ENCODE data around the gene SLC6A19.

Gene SLC6A19

DNA sequence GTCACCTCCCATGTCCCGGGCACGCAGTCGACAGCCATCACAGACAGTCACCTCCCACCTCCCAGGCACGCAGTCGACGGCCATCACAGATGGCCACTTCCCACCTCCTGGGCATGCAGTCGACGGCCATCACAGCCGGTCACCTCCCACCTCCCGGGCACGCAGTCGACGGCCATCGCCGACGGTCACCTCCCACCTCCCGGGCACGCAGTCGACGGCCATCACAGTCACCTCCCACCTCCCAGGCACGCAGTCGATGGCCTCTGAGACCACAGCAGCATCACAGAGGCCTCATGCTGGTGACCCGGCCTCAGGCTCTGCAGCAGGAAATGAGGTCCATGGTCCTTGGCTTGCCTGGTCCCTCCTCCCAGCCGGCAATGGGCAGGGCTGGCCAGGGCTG lies 5.5 kb upstream of the SLC6A19 start:
- POLR2A ChIA-PET, result no interaction called here

DNA sequence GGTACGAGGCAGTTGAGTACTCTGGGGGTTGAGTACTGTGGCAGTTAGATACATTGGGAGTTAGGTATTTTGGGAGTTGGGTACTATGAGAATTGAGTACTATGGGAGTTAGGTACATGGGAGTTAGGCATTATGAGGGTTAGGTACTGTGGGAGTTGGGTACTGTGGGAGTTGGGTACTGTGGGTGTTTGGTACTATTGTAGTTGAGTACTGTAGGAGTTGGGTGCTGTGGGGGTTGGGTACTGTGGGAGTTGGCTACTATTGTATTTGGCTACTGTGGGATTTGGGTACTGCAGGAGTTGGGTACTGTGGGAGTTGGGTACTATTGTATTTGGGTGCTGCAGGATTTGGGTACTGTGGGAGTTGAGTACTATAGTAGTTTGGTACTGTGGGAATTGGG lies 4.8 kb upstream of the SLC6A19 start:
- DNase-seq, result no peak
- H3K4me3 ChIP-seq (ENCODE audit: control insufficient read depth in 1 of 7, extremely low read depth in 1 of 7, insufficient read depth in 4 of 7, low read depth in 2 of 7, low read length in 6 of 7), result no peak overlapping the region
- no peaks in the 10 kb centered on the region for H3K36me3 ChIP-seq (ENCODE audit: control insufficient read depth in 4 of 4, insufficient read depth in 4 of 4, low read length in 3 of 4)
- H3K9me3 ChIP-seq (ENCODE audit: control extremely low read depth in 1 of 5, control insufficient read depth in 4 of 5, insufficient read depth in 2 of 5, low read depth in 1 of 5, low read length in 4 of 5), result peaks cover 0 to 2% (median 0%) of the 10 kb centered on the region in 5 experiments
- no peak overlapping the region for H3K27ac ChIP-seq (ENCODE audit: insufficient read depth in 1 of 2, low read depth in 1 of 2, low read length in 2 of 2, poor library complexity in 1 of 2, severe bottlenecking in 2 of 2)
- H3K4me1 ChIP-seq (ENCODE audit: control extremely low read depth in 1 of 4, control insufficient read depth in 4 of 4, insufficient read depth in 4 of 4, low read length in 3 of 4), result no peaks in the 10 kb centered on the region
- peaks cover 0 to 57% (median 4%) of the 10 kb centered on the region in 5 experiments for H3K27me3 ChIP-seq (replicated peaks in 2 of 5; ENCODE audit: control insufficient read depth in 4 of 5, insufficient read depth in 5 of 5, low read length in 4 of 5)
- WGBS (ENCODE audit: insufficient coverage), result 100% methylated on average over 1 of the region's 1 CpG
- POLR2A ChIA-PET, result no interaction called here
- CTCF ChIA-PET, result interaction anchor here (0.9 kb wide), 1 partner anchor 22 kb away, joined by 3 read pairs; no protein-coding TSS in a partner anchor

More for the DNA sequence above, 5.5 kb upstream of the SLC6A19 start:
- peaks cover 0 to 57% (median 4%) of the 10 kb centered on the region in 5 experiments for H3K27me3 ChIP-seq (replicated peaks in 2 of 5; ENCODE audit: control insufficient read depth in 4 of 5, insufficient read depth in 5 of 5, low read length in 4 of 5)
- H3K27ac ChIP-seq (ENCODE audit: insufficient read depth in 1 of 2, low read depth in 1 of 2, low read length in 2 of 2, poor library complexity in 1 of 2, severe bottlenecking in 2 of 2), result no peak overlapping the region
- DNase-seq, result no peak
- no peak overlapping the region for H3K4me3 ChIP-seq (ENCODE audit: control insufficient read depth in 1 of 7, extremely low read depth in 1 of 7, insufficient read depth in 4 of 7, low read depth in 2 of 7, low read length in 6 of 7)
- peaks cover 0 to 1% (median under 1%) of the 10 kb centered on the region in 4 experiments for H3K4me1 ChIP-seq (ENCODE audit: control extremely low read depth in 1 of 4, control insufficient read depth in 4 of 4, insufficient read depth in 4 of 4, low read length in 3 of 4)
- 89% methylated on average over 24 of the region's 24 CpGs for WGBS (ENCODE audit: insufficient coverage)
- peaks cover 0 to 2% (median 0%) of the 10 kb centered on the region in 5 experiments for H3K9me3 ChIP-seq (ENCODE audit: control extremely low read depth in 1 of 5, control insufficient read depth in 4 of 5, insufficient read depth in 2 of 5, low read depth in 1 of 5, low read length in 4 of 5)
- H3K36me3 ChIP-seq (ENCODE audit: control insufficient read depth in 4 of 4, insufficient read depth in 4 of 4, low read length in 3 of 4), result no peaks in the 10 kb centered on the region
- CTCF ChIA-PET, result interaction anchor here (0.9 kb wide), 1 partner anchor 22 kb away, joined by 3 read pairs; no protein-coding TSS in a partner anchor

DNA sequence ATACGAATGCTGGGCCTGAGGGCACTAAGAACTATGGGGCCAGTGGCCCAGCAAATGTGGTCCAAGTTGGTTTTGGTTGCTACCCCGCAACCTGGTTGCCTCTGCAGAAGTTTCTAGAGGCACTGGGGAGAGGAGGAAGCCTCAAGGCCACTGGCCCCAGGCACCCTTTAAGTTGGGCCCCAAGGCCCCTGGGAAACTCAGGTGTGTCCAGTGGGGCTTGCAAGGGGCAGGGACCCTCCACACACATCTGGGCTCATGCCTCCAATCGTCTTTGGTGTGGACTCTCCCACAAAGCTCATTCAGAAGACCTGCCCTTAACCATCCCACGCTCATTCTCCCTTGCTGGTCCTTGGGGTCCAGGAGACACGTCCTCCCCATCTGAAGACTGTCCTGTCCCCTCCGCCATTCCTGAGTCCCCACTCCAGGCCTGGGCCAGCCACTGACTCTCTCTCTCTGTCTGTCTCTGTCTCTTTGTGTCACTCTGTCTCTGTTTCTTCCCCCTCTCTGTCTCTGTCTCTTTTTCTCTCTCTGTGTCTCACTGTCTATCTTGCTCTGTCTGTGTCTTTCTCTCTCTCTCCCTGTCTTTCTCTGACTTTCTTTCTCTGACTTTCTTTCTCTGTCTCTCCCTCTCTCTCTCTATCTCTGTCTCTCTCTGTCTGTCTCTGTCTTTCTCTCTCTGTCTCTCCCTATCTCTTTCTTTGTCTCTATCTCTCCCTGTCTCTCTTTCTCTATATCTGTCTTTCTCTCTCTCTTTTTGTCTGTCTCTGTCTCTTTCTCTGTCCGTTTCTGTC lies 3.3 kb upstream of the SLC6A19 start:
- Histone ChIP-seq H3K27me3 (replicated peaks in 2 of 5; ENCODE audit: control insufficient read depth in 4 of 5, insufficient read depth in 5 of 5, low read length in 4 of 5) (peaks cover 0 to 53% (median 2%) of the 10 kb centered on the region in 5 experiments), H3K36me3 (ENCODE audit: control insufficient read depth in 4 of 4, insufficient read depth in 4 of 4, low read length in 3 of 4) (no peaks in the 10 kb centered on the region), H3K27ac (ENCODE audit: insufficient read depth in 1 of 2, low read depth in 1 of 2, low read length in 2 of 2, poor library complexity in 1 of 2, severe bottlenecking in 2 of 2) (no peak overlapping the region), H3K4me1 (ENCODE audit: control extremely low read depth in 1 of 4, control insufficient read depth in 4 of 4, insufficient read depth in 4 of 4, low read length in 3 of 4) (no peaks in the 10 kb centered on the region), H3K4me3 (ENCODE audit: control insufficient read depth in 1 of 7, extremely low read depth in 1 of 7, insufficient read depth in 4 of 7, low read depth in 2 of 7, low read length in 6 of 7) (no peak overlapping the region), H3K9me3 (ENCODE audit: control extremely low read depth in 1 of 5, control insufficient read depth in 4 of 5, insufficient read depth in 2 of 5, low read depth in 1 of 5, low read length in 4 of 5) (peaks cover 0 to 2% (median 0%) of the 10 kb centered on the region in 5 experiments)
- no peak for DNase-seq
- ChIA-PET POLR2A (no interaction called here), CTCF (no interaction called here)
- 89% methylated on average over 7 of the region's 7 CpGs for WGBS (ENCODE audit: insufficient coverage)

DNA sequence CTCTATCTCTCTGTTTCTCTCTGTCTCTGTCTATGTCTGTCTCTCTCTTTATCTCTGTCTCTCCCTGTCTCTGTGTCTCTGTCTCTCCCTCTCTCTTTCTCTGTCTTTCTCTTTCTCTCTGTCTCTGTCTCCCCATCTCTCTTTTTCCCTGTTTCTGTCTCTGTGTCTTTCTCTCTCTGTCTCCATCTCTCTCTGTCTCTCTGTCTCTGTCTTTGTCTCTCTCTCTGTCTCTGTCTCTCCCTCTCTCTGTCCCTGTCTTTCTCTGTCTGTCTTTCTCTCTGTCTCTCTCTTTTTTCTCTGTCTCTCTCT lies 2.1 kb upstream of the SLC6A19 start:
- no peak for DNase-seq
- H3K4me3 ChIP-seq (ENCODE audit: control insufficient read depth in 1 of 7, extremely low read depth in 1 of 7, insufficient read depth in 4 of 7, low read depth in 2 of 7, low read length in 6 of 7), result no peak overlapping the region
- no peak overlapping the region for H3K27ac ChIP-seq (ENCODE audit: insufficient read depth in 1 of 2, low read depth in 1 of 2, low read length in 2 of 2, poor library complexity in 1 of 2, severe bottlenecking in 2 of 2)
- H3K9me3 ChIP-seq (ENCODE audit: control extremely low read depth in 1 of 5, control insufficient read depth in 4 of 5, insufficient read depth in 2 of 5, low read depth in 1 of 5, low read length in 4 of 5), result peaks cover 0 to 1% (median 0%) of the 10 kb centered on the region in 5 experiments
- H3K4me1 ChIP-seq (ENCODE audit: control extremely low read depth in 1 of 4, control insufficient read depth in 4 of 4, insufficient read depth in 4 of 4, low read length in 3 of 4), result no peaks in the 10 kb centered on the region
- H3K27me3 ChIP-seq (replicated peaks in 2 of 5; ENCODE audit: control insufficient read depth in 4 of 5, insufficient read depth in 5 of 5, low read length in 4 of 5), result peaks cover 0 to 45% (median 2%) of the 10 kb centered on the region in 5 experiments
- ChIA-PET CTCF (no interaction called here), POLR2A (no interaction called here)
- no peaks in the 10 kb centered on the region for H3K36me3 ChIP-seq (ENCODE audit: control insufficient read depth in 4 of 4, insufficient read depth in 4 of 4, low read length in 3 of 4)

DNA sequence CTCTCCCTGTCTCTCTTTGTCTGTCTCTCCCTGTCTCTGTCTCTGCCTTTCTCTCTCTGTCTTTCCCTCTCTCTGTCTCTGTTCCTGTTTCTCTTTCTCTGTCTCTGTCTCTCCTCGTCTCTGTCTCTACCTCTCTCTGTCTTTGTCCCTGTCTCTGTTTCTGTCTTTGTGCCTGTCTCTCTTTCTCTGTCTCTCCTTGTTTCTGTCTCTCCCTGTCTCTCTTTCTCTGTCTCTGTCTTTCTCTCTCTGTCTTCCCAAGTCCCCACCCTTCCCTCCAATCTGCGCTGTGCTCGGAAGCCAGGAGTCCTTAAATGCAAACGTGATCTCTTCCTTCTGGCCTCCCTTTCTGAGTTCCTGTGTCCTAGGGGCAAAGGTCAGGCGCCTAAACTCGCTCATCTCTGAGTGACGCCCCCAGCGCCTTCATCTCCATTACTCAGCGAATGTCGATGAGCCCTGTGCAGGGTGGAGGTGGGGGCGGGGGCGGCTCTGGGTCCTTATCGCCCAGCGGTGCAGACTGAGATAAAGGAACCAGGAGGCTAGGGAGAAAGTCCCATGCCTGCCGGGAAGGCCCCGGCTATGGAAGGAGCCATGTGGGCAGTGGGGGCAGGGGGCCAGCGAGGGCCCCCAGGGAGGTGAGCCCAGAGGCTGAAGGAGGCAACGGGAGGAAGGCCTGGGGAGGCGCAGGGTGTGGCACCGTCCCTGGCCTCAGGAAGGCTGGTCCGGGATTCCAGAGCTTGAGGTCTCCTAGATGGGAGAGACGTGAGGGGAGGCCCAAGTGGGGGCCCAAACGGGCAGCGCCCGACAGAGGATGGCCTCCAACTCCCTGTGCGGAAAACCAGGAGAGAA lies 1.5 kb upstream of the SLC6A19 start:
- Histone ChIP-seq H3K27ac (ENCODE audit: insufficient read depth in 1 of 2, low read depth in 1 of 2, low read length in 2 of 2, poor library complexity in 1 of 2, severe bottlenecking in 2 of 2) (no peak overlapping the region), H3K27me3 (replicated peaks in 2 of 5; ENCODE audit: control insufficient read depth in 4 of 5, insufficient read depth in 5 of 5, low read length in 4 of 5) (peaks cover 0 to 47% (median 2%) of the 10 kb centered on the region in 5 experiments), H3K36me3 (ENCODE audit: control insufficient read depth in 4 of 4, insufficient read depth in 4 of 4, low read length in 3 of 4) (no peaks in the 10 kb centered on the region), H3K4me1 (ENCODE audit: control extremely low read depth in 1 of 4, control insufficient read depth in 4 of 4, insufficient read depth in 4 of 4, low read length in 3 of 4) (peaks cover 0 to under 1% (median 0%) of the 10 kb centered on the region in 4 experiments), H3K4me3 (ENCODE audit: control insufficient read depth in 1 of 7, extremely low read depth in 1 of 7, insufficient read depth in 4 of 7, low read depth in 2 of 7, low read length in 6 of 7) (no peak overlapping the region), H3K9me3 (ENCODE audit: control extremely low read depth in 1 of 5, control insufficient read depth in 4 of 5, insufficient read depth in 2 of 5, low read depth in 1 of 5, low read length in 4 of 5) (no peaks in the 10 kb centered on the region)
- ChIA-PET POLR2A (no interaction called here), CTCF (no interaction called here)
- 71% methylated on average over 22 of the region's 26 CpGs for WGBS (ENCODE audit: insufficient coverage)
- peak; percentile 4 to 16 (median 8) for DNase-seq

DNA sequence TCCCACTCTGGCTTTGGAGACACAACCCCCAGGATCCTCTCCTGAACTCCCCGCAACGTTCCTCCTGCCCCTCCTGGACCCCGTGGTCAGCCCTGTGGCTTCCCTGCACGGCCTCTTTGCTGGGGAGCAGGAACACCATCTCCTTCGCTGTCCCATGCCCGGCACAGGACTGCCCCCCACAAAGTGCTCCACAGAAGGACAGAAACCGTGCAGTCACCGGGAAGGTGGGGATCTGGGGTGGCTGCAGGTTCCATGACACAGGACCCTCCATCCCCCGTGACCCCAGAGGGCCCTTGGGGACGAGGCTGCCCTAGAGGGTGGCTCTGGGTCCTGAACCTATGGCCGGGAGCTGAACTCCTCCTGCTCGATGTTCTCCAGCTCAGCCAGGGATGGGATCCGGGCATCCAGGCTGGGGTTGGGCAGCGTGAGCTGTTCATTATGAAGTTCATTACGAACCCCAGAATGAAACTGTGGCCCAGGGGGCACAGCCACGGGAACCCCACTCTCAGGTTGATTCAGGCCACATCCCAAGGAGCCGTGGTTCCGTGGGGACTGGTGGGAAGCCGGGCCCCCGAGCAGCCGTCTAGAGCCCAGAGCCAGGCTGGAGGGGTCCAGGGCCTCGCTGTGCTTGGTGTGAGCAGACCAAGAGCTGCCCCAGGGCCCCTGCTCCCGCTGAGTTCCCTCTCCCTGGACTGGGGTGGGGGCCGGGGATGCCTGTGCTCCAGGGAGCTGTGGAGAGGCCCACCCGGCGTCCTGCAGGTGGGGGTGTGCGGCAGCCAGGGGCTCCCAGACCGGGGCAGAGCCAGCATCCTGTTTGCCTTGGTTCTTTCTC lies 684 bp upstream of the SLC6A19 start:
- Histone ChIP-seq H3K4me3 (ENCODE audit: control insufficient read depth in 1 of 7, extremely low read depth in 1 of 7, insufficient read depth in 4 of 7, low read depth in 2 of 7, low read length in 6 of 7) (no peak overlapping the region), H3K36me3 (ENCODE audit: control insufficient read depth in 4 of 4, insufficient read depth in 4 of 4, low read length in 3 of 4) (no peaks in the 10 kb centered on the region), H3K27me3 (replicated peaks in 2 of 5; ENCODE audit: control insufficient read depth in 4 of 5, insufficient read depth in 5 of 5, low read length in 4 of 5) (peaks cover 0 to 43% (median 2%) of the 10 kb centered on the region in 5 experiments), H3K9me3 (ENCODE audit: control extremely low read depth in 1 of 5, control insufficient read depth in 4 of 5, insufficient read depth in 2 of 5, low read depth in 1 of 5, low read length in 4 of 5) (no peaks in the 10 kb centered on the region), H3K27ac (ENCODE audit: insufficient read depth in 1 of 2, low read depth in 1 of 2, low read length in 2 of 2, poor library complexity in 1 of 2, severe bottlenecking in 2 of 2) (no peak overlapping the region), H3K4me1 (ENCODE audit: control extremely low read depth in 1 of 4, control insufficient read depth in 4 of 4, insufficient read depth in 4 of 4, low read length in 3 of 4) (peaks cover 0 to 2% (median 0%) of the 10 kb centered on the region in 4 experiments)
- ChIA-PET POLR2A (no interaction called here), CTCF (no interaction called here)
- no peak for DNase-seq
- WGBS (ENCODE audit: insufficient coverage), result 79% methylated on average over 25 of the region's 28 CpGs

Measured in common myeloid progenitor, CD34-positive (primary cell).